ENCODE measurements around the gene SNX13.

DNA sequence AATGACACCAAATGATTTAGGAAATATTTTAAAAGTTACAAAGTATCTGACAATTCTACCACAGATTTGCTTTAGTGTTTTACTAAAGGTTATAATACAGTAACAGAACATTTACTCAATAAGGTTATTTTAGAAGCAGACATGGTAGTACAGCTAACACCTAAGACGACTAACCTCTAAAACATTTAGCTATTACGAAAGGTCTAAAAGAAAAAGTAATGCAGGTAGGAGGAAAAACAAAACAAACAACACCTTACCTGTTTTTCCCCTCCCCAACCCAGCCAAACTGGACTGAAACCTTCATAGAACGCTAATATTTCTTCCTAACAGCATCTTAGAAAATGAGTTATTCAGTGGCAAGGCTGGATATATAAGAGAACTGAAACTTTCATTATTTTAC is 111.3 kb downstream of the SNX13 start:
- TF ChIP-seq POLR2A (IDR thresholded peaks at IDR 0.05): no peak
- TF ChIP-seq, protein P1, sequence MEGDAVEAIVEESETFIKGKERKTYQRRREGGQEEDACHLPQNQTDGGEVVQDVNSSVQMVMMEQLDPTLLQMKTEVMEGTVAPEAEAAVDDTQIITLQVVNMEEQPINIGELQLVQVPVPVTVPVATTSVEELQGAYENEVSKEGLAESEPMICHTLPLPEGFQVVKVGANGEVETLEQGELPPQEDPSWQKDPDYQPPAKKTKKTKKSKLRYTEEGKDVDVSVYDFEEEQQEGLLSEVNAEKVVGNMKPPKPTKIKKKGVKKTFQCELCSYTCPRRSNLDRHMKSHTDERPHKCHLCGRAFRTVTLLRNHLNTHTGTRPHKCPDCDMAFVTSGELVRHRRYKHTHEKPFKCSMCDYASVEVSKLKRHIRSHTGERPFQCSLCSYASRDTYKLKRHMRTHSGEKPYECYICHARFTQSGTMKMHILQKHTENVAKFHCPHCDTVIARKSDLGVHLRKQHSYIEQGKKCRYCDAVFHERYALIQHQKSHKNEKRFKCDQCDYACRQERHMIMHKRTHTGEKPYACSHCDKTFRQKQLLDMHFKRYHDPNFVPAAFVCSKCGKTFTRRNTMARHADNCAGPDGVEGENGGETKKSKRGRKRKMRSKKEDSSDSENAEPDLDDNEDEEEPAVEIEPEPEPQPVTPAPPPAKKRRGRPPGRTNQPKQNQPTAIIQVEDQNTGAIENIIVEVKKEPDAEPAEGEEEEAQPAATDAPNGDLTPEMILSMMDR (IDR thresholded peaks at IDR 0.05): no peak

All from esophagus squamous epithelium (tissue), 4 donors.